Stomach smooth muscle (tissue), 2 donors: Measurements from ENCODE around the gene CRYBG3.

ENCODE experiments used
- H3K27ac ChIP-seq: one replicate; pipeline ENCODE4 v1.7.0; 2013; ENCODE audit warnings: mild to moderate bottlenecking, low read length, inconsistent platforms
- H3K27me3 ChIP-seq, 2 donors: one replicate each; pipeline ENCODE4 v1.7.0; 2013; ENCODE audit warnings: low read length in 2 of 2; ENCODE audit not compliant: insufficient read depth in 2 of 2, control insufficient read depth in 1 of 2
- H3K36me3 ChIP-seq, 2 donors: one replicate each; pipeline ENCODE4 v1.7.0; 2013; ENCODE audit warnings: low read length in 2 of 2; ENCODE audit not compliant: control insufficient read depth in 2 of 2, insufficient read depth in 2 of 2
- H3K4me1 ChIP-seq: one replicate; pipeline ENCODE4 v1.7.0; 2013; ENCODE audit warnings: low read length; ENCODE audit not compliant: control insufficient read depth, insufficient read depth
- H3K4me3 ChIP-seq, 2 donors: one replicate each; pipeline ENCODE4 v1.7.0; 2013; ENCODE audit warnings: low read length in 2 of 2
- H3K9ac ChIP-seq, 2 donors: one replicate each; pipeline ENCODE4 v1.7.0; 2013; ENCODE audit warnings: low read length in 2 of 2, mild to moderate bottlenecking in 1 of 2
- H3K9me3 ChIP-seq, 2 donors: one replicate each; pipeline ENCODE4 v1.7.0; 2013; ENCODE audit warnings: low read length in 2 of 2; ENCODE audit not compliant: control insufficient read depth in 2 of 2
- donor health status: healthy.
- donor health status: Pancreatic carcinoma.

The CRYBG3 gene

DNA sequence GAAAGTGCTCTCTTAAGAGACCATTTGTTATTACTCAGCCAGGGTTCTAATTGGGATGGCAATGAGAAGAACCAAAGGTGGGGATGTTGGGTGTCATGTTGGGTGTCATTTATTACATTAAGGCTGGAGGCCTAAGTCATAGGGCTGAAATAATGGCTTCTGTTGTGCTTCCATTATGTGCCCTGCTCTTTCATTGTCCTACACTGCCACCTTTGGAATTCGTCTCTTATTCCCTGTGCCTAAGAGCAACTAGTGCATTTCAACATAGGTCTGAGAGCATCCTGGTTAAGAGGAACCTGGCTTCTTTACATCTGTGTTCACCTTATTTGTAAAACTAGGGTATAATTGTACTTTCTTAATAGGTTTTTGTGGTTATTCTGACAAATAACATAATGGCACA lies 118.2 kb downstream of the CRYBG3 start:
- Histone ChIP-seq H3K9me3 (no peaks in the 10 kb centered on the region), H3K27me3 (no peaks in the 10 kb centered on the region), H3K27ac (no peak overlapping the region), H3K9ac (no peak overlapping the region), H3K36me3 (peaks cover 11 to 21% of the 10 kb centered on the region in 2 donors), H3K4me1 (no peaks in the 10 kb centered on the region), H3K4me3 (no peak overlapping the region)

DNA sequence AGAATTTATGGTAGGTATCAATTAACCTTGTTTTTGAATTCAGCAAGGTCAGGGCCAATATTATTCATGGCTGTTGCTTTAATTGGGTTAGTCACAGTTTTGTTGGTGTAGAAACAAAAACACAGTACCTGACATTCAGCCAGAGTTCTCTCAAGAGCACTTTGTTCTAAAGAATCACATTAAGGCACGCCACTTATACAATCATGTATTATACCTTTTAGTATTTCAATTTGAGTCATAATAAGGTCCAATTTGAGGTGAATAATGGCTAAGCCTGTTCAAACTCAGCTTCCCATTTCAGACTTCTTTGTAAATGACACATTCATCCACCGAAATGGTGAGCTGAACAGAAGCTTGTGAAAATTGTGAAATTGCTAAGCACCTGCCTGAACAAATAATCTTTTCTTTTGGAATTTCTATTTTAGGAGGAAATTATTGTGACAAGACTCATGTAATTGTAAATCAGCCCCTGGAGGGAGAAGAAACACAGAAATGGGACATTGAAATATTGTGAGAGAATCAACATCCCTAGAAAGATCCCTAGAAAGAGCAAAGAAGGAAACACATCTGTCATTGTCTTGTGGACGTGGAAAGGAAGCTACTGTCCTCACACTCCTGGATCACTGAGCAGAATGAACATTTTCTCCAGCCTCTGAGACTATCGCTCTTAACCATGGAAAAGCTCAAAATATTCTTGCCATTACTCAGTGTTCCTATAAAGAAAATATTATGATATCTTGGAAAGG lies 121.2 kb downstream of the CRYBG3 start:
- no peak overlapping the region for H3K9ac ChIP-seq
- no peak overlapping the region for H3K27ac ChIP-seq
- H3K36me3 ChIP-seq, result peaks cover 15 to 16% of the 10 kb centered on the region in 2 donors
- no peaks in the 10 kb centered on the region for H3K9me3 ChIP-seq
- no peaks in the 10 kb centered on the region for H3K4me1 ChIP-seq
- no peaks in the 10 kb centered on the region for H3K27me3 ChIP-seq
- no peak overlapping the region for H3K4me3 ChIP-seq

DNA sequence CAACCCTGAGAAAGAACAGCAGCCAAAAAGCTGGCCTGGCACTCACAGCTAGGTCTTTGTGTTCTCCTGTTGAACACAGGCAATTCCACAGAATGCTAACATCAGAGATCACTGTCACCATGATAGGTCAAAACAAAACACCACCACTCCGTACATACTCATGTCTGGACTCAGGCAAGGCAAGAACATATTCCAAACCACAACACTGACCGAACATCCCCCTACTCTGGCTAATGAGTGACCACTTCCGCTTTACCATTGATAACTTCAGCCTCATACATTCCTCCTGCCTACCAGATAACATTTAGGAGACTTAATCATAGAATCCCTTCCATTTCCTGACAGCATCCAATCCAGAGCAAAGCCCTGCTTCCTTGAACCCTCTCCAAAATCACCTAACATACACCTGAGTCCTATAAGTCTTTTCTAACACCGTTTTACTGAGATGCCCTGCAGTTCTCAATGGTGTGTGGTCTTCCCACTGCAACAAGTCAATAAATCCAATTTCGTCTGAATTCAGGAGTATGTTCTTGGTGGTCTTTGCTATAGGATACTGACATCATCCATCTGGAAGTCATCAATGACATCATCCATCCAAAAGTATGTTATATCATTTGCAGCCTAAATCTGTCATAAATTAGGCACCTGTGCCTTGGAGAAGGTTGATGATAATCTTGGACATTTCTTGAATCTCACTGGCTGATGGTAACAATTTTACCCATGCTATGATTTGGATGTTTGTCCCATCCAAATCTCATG lies 126.7 kb downstream of the CRYBG3 start:
- Histone ChIP-seq H3K4me3 (no peak overlapping the region), H3K36me3 (peaks cover 36 to 47% of the 10 kb centered on the region in 2 donors), H3K27ac (no peak overlapping the region), H3K9me3 (no peaks in the 10 kb centered on the region), H3K27me3 (no peaks in the 10 kb centered on the region), H3K9ac (no peak overlapping the region), H3K4me1 (no peaks in the 10 kb centered on the region)

DNA sequence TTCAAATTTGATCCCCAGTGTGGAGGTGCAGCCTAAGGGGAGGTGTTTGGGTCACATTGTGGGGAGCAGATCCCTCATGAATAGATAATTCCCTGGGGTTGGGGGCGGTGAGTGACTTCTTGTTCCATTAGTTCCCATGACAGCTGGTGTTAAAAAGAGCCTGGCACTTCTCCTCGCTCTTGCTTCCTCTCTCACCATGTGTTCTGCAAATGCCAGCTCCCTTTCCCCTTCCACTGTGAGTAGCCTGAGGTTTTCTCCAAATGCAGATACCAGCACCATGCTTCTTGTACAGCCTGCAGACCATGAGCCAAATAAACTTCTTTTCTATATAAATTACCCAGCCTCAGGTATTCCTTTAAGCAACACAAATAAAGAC lies 127.3 kb downstream of the CRYBG3 start:
- Histone ChIP-seq H3K4me3 (no peak overlapping the region), H3K36me3 (peaks cover 38 to 49% of the 10 kb centered on the region in 2 donors), H3K4me1 (no peaks in the 10 kb centered on the region), H3K27me3 (no peaks in the 10 kb centered on the region), H3K9me3 (no peaks in the 10 kb centered on the region), H3K9ac (no peak overlapping the region), H3K27ac (no peak overlapping the region)

DNA sequence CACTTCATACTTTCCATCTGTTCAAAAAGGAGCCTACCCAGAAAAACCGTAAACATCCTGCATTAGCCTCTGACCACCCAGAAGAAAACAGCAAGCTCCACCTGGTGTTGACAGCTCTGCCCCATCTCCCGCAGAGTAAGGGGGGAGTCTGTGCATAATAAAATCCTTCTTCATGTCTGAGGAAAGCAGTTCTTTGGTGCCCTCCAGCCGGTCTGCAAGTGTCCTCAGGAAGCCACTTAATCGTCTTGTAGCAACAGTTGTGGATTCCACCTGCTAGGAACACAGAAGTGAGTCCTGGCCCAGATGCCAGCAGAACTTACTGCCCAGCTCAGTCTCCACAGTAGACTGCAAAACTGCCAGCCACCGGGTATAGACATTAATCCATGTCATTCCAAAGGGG lies 127.9 kb downstream of the CRYBG3 start:
- Histone ChIP-seq H3K4me1 (no peaks in the 10 kb centered on the region), H3K9me3 (no peaks in the 10 kb centered on the region), H3K27ac (no peak overlapping the region), H3K9ac (no peak overlapping the region), H3K36me3 (peaks cover 38 to 54% of the 10 kb centered on the region in 2 donors), H3K4me3 (no peak overlapping the region), H3K27me3 (no peaks in the 10 kb centered on the region)

GRCh38 chr3:97950360-97950759 lies 128.5 kb downstream of the CRYBG3 start:
- Histone ChIP-seq H3K4me3 (no peak overlapping the region), H3K4me1 (no peaks in the 10 kb centered on the region), H3K27me3 (no peaks in the 10 kb centered on the region), H3K9me3 (no peaks in the 10 kb centered on the region), H3K9ac (no peak overlapping the region), H3K36me3 (peaks cover 38 to 49% of the 10 kb centered on the region in 2 donors), H3K27ac (no peak overlapping the region)

- Histone ChIP-seq H3K4me3 (no peak overlapping the region), H3K4me1 (no peaks in the 10 kb centered on the region), H3K27ac (no peak overlapping the region), H3K9me3 (no peaks in the 10 kb centered on the region), H3K27me3 (no peaks in the 10 kb centered on the region), H3K36me3 (peaks cover 41 to 47% of the 10 kb centered on the region in 2 donors), H3K9ac (no peak overlapping the region)
Observed at GRCh38 chr3:97952280-97952679, 130.5 kb downstream of the CRYBG3 start.

DNA sequence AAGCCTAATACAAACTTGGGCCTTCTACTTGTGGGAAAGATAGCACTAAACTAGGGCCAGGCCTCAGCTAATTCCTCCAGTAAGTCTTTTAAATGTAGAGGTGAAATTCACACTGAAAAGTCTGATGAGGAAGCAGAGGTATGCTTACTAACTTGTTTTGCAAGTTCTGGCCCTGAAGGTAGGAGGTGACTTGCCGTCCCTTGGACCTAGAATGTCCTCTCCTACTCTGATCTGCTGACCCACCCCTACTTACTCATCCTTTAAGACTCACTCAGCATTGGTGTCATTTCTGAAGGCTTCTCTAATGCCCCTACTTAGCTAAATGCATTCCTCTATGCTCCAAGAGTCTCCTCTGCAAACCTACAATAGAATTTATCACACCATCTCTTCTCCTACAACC lies 131.1 kb downstream of the CRYBG3 start:
- Histone ChIP-seq H3K9me3 (no peaks in the 10 kb centered on the region), H3K36me3 (peaks cover 35 to 47% of the 10 kb centered on the region in 2 donors), H3K27ac (no peak overlapping the region)

GRCh38 chr3:97954228-97954827 lies 132.5 kb downstream of the CRYBG3 start:
- Histone ChIP-seq H3K9me3 (no peaks in the 10 kb centered on the region), H3K36me3 (peaks cover 23 to 38% of the 10 kb centered on the region in 2 donors), H3K27ac (no peak overlapping the region), H3K4me3 (no peak overlapping the region), H3K4me1 (peaks cover 5% of the 10 kb centered on the region), H3K9ac (no peak overlapping the region), H3K27me3 (no peaks in the 10 kb centered on the region)

More for the DNA sequence above, 131.1 kb downstream of the CRYBG3 start:
- no peak overlapping the region for H3K4me3 ChIP-seq
- no peak overlapping the region for H3K9ac ChIP-seq
- no peaks in the 10 kb centered on the region for H3K27me3 ChIP-seq
- H3K4me1 ChIP-seq, result peaks cover 3% of the 10 kb centered on the region

- peaks cover 16 to 25% of the 10 kb centered on the region in 2 donors for H3K36me3 ChIP-seq
- H3K27me3 ChIP-seq, result no peaks in the 10 kb centered on the region
- no peak overlapping the region for H3K27ac ChIP-seq
- H3K4me3 ChIP-seq, result no peak overlapping the region
- peaks cover 5% of the 10 kb centered on the region for H3K4me1 ChIP-seq
- H3K9me3 ChIP-seq, result no peaks in the 10 kb centered on the region
- H3K9ac ChIP-seq, result no peak overlapping the region
Observed at GRCh38 chr3:97956051-97956450, 134.2 kb downstream of the CRYBG3 start.
